EL (cell line): ENCODE results near the gene ATP2C2.
A peak's percentile ranks its signal among the peaks of the same experiment; 100 is the strongest.
"Not testable (repeated sequence)": the region's sequence is repeated elsewhere in the genome, so short reads cannot be mapped to it uniquely, and the experiment has no call there.

Experiments
- DNase-seq: peaks from one replicate; pipeline ENCODE4 v3.0.0-alpha.2; 2016

The ATP2C2 gene

DNA sequence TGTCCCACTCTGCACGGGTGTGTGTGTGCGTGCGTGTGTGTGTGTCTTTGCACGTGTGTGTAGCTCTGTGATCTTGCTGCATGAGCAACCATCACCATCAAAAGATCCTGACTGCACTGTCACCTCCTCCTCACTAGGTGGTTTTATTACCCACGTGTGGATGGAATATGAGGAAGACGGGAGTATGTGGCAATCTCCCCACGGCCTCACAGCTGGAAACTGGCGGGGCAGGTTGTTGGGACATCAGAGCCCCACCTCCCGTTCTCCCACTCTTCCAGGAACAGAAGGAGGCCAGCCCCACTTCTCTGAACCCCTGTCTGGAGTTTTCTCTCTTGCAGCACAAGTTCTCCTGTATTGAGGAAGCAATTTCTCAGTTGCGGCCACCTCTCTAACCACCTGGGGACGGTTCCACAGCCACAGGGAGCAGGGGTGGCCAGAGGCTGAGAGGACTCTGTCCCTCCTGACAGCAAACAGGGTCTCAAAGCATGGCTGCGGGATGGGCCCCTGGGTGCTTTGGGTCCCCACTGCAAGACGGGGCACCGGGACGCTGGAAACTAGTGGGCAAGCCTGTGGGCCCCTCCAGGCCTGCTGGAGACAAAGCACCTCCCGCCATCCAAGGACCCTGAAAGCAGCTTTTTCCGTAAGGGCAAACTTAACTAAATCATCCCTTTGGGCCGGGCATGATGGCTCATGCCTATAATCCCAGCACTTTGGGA lies 27.9 kb upstream of the ATP2C2 start:
- DNase-seq, result no peak

DNA sequence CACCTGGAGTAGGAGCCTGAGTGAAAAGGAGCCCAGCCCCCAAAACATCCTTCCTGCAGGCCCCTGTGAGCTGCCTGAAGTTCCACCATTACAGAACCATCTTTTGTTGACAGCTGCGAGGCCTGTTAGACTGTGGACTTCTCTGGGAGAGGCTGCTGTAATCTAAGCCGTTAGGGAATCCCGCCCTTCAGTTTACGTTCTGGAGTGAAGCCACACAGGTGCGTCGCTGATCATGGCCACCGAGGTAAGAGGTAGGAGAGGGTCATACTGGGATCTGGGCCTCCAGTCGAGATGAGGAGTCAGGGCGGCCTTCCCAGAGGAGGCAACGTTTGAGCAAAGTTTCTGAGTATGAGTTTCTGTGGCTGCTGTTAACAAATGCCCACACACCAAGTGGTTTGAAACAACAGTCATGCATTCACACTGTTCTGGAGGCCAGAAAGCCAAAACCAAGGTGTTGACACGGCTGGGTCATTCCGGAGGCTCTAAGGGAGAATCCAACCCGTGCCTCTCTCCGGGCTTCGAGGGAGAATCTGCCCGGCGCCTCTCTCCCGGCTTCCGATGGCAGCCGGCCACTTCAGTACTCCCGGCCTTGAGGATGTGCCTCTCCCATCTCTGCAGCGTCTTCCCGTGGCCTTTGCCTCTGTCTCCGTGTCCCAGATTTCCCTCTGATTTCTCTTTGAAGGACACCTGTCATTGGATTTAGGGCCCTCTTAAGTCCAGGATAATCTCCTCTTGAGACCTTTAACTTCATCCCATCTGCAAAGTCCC lies 26.6 kb upstream of the ATP2C2 start:
- no peak for DNase-seq

- not testable (repeated sequence) for DNase-seq
Measured at GRCh38 chr16:84343800-84344199, 24.5 kb upstream of the ATP2C2 start.

- DNase-seq, result no peak
Measured at GRCh38 chr16:84344781-84345180, 23.6 kb upstream of the ATP2C2 start.

GRCh38 chr16:84347161-84347560 lies 21.2 kb upstream of the ATP2C2 start:
- no peak for DNase-seq

DNA sequence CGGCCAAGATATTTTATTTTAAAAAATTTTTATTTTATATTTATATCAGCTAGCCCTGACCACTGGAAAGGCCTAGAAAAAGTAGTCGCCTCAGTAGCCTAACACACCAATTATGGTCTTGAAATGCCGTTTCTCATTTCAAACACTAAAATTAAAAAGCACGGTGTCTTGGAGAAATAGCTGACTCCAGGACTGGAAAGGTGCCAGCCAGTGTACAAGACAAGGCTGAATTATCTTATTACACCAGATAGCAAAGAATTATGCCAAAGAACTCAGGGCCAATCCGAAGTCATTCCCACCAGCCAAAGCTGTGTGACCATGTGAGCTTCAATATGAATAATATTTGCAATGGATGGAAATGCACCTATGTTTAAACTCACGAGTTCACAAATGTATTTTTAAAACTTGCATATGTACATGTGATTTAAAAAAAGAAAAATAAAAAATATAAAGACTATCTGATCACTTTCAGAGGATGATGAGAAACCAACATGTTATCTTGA lies 19.9 kb upstream of the ATP2C2 start:
- no peak for DNase-seq

DNA sequence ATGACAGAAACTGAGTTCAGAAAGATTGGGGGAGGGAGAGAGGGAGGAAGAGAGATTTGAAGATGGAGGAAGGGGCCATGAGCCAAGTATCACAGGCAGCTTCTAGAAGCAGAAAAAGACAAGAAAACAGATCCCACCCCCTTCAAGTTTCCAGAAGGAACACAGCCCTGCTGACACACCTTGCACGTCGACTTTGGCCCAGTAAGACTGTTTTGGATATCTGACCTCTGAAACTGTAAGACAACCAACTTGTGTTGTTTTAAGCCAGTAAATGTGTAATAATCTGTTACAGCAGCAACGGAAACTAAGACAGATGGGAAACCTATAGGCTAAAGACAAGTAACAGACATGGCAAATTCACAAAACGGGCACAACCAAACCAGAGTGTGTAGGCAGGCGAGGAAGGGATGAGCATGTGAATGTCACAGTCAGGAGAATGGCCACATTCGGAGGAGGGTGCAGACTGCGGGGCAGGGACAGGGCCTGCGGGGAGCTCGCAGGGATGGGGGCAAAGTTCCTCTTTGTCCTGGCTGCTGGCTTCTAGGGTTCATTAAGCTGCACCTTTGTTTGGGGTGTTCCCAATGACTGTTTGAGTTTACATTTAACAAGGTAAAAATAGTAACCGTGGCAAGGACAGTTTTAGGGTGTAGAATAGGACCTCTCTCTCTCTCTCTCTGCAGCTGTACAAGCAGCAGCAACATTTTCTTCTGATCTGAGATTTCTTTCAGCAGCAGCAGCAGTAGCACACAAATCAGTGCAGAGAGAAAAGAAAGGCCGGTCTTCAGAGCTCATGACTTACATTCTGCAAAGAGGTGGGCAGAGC lies 18.3 kb upstream of the ATP2C2 start:
- DNase-seq, result no peak

GRCh38 chr16:84350685-84351400 lies 17.5 kb upstream of the ATP2C2 start:
- no peak for DNase-seq

GRCh38 chr16:84351630-84352029 lies 16.7 kb upstream of the ATP2C2 start:
- no peak for DNase-seq

DNA sequence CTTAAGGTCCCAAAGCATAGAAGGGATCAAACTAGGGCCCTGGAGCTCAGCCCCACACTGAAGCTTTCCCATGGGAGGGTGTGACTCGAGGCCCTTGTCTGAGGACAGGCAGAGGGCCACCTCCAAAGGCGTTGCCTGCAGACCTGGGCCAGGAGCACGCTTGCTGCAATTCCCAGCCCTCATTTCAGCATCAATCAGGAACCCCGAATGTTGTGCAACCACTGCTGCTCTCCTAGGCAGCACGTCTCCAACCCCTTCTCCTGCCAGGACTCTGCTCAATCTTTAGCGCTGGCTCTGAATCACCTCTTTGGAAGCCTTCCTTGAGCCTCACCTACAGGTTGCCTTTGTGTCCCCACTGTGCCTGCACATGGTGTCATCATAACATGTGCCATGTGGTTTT lies 14.0 kb upstream of the ATP2C2 start:
- no peak for DNase-seq

DNA sequence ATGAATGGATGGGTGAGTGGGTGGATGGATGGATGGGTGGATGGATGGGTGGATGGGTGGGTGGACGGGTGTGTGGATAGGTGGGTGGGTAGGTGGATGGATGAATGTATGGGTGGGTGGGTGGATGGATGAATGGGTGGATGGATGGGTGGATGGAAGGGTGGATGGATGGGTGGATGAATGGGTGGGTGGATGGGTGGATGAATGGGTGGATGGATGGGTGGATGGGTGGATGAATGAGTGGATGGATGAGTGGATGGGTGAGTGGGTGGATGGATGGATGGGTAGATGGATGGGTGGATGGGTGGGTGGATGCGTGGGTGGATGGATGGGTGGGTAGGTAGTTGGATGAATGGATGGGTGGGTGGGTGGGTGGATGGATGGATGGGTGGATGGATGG lies 13.2 kb upstream of the ATP2C2 start:
- no peak for DNase-seq

GRCh38 chr16:84356176-84356575 lies 12.2 kb upstream of the ATP2C2 start:
- DNase-seq, result no peak

DNA sequence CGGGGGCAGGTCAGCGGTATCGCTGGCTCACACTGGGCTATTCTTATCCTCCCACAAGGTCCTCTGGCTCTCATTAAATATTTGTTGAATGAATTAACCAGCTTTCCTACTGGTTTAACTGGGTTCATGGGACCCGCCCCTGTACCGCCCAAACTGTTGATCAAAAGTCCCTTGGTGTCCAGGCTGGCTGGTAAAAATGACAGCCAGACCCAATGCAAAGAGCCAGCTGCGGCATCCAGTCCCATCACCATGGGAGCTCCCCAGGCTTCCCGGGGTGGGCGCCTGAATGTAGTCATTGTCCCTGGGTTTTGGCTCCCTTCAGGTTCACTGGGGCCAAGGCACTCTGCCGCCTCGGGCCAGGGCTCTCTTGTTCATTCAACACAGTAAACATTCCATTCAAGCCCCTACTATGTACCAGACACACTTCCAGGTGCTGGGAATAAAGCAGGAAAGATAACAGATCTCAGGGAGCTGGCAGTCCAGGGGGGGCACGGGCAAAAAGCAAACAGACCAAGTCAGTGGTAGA lies 11.7 kb upstream of the ATP2C2 start:
- DNase-seq, result peak; percentile 15

DNA sequence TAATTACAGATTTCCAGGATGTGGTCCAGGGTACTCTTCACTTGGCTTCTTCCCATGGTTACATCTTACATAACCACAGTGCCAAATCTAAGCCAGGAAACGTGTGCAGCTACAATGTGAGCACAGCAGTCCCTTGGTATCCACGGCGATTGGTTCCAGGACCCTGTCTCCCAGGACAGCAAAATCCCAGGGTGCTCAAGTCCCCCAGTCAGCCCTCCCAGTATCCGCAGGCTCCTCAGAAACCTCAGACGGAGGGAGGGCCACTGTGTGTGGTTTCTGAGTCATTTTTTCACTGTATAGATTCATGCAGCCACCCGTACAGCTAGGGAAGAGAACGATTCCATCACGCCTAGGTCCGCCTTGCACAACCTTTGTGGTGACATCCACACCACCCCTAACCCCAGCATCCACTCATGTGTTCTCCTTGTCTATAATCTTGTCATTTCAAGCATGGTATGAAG lies 11.1 kb upstream of the ATP2C2 start:
- DNase-seq, result peak; percentile 56

- no peak for DNase-seq
Measured at GRCh38 chr16:84358601-84359295, 9.6 kb upstream of the ATP2C2 start.

DNA sequence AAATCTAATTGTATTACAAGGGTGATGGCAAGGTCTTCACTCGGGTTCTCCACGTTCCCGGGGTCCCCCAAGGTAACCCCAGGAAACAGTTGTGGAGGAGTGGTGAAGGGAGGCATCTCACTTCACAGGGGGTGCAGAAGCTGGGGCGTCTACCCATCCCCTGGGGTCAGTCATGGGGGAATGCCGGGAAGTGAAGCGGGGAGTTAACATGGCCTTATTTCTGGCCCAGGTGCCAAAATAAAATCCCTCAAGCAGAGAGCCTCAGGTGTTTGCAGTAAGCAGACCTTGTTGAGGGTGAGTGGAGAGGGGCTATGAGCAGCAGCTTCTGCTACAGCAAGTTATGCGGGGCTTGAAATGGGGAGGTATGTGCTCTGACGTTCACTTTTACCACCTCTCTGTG lies 9.0 kb upstream of the ATP2C2 start:
- no peak for DNase-seq

DNA sequence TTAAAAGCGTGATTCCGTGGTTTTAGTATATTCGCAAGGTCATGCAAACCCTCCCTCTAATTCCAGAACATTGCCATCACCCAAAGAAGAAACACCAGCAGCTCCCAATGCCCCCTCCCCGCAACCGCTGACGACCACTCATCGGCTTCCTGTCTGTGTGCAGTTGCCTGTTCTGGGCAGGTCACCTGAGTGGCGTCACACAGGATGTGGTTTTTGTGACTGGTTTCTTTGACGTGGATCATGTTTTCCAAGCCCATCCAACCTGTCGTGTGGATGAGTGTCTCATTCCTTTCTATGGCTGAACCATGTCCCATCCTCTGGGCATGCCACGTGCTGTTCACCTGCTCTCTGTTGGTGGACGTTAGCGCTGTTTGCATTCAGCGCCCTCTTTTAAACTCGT lies 8.2 kb upstream of the ATP2C2 start:
- DNase-seq, result peak; percentile 8

- DNase-seq, result no peak
Measured at GRCh38 chr16:84360748-84361147, 7.6 kb upstream of the ATP2C2 start.

GRCh38 chr16:84361546-84361945 lies 6.8 kb upstream of the ATP2C2 start:
- DNase-seq, result no peak

DNA sequence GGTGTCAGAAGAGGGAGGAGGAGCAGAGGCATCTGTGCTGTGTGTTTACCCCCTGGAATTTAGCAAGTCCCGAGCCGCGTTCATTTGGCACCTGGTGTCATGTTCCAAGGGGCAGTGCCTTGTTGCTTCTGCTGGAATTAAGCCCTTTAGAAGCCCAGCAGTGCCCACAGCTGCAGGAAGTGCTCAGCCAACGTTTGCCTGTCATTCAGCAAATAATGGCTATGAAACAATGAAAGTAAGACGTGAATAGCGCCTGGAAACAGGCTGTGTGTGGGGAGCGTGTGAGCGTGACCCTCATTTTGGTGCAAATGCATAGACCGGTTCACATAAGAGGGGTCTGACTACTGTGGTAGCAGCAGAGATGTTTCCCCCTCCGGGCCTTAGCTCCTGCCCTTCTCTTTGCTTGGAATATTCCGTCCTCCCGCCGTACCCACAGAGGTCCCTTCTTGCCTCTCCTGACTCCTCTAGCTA lies 5.8 kb upstream of the ATP2C2 start:
- no peak for DNase-seq

GRCh38 chr16:84366208-84366607 lies 2.1 kb upstream of the ATP2C2 start:
- no peak for DNase-seq

- no peak for DNase-seq
Measured at GRCh38 chr16:84367297-84367680, 1.0 kb upstream of the ATP2C2 start.
